Measurements from ENCODE around the gene DHX34.

DNA sequence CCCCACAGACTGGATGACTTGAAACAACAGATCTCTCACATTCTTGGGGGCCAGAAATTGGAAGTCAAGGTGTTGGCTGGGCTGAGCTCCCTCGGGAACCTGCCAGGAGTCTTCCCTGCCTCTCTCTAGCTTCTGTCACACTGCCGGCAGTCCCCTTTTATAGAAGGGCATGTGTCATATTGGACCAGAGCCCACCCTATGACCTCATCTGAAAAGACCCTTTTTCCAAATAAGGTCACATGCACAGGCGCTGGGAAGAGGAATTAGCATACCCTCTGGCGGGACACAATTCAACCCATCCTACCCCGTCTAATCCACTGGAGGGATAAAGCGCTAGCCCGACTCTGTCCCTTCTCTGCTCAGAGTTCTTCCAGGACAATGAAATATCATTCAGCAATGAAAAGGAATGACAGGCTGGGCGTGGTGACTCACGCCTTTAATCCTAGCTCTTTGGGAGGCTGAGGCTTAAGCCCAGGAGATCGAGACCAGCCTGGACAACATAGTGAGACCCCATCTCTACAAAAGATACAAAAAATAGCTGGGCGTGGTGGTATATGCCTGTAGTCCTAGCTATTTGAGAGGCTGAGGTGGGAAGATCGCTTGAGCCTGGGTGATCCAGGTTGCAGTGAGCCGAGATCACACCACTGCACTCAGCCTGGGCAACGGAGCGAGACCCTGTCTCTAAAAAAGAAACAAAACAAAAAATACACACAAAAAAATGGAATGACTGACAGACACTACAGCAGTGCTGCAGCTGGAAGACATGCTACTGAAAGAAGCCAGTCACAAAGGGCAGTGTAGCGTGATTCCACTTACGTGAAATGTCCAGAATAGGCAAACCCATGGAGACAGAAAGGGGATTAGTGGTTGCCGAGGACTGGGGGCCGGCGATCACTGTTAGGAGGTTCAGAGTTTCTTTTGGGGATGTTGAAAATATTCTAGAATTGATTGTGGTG is 41.7 kb downstream of the DHX34 start:
- TF ChIP-seq CTCF (IDR thresholded peaks at IDR 0.05) (no peak), POLR2A (IDR thresholded peaks at IDR 0.05) (no peak)

Measured in esophagus squamous epithelium (tissue), 4 donors.